HTR-8/SVneo (cell line): Measurements from ENCODE around the gene PRDM10.

Experiments used
- DNase-seq: peaks from one replicate; pipeline ENCODE4 v3.0.0; 2011; ENCODE audit warnings: low spot score, mixed read lengths; ENCODE audit not compliant: insufficient read length
- FAIRE-seq: peaks from 2 replicates; lab custom pipeline; 2011; peaks lifted over from hg19 to GRCh38; lab: Jason Lieb, UNC

The PRDM10 gene

DNA sequence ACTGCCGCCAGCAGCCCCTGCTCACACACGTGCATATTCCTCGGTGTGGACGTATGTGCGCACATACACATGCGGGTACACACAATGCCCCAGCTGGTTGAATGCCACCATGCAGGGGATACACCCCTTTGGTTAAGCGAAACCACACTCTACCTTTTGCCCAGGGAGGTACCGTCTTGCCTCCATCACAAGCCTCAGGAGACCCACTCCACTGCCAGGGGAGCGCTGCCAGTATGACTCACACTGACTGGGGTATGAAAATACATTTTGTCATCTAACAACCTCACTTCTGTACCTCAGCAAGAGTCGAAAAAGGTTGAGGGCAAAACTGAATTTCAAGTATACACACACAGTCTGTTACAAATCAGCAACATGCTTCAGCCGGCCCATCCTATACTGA, 147.5 kb downstream of the PRDM10 start:
- FAIRE-seq = no peak
- DNase-seq = no peak

DNA sequence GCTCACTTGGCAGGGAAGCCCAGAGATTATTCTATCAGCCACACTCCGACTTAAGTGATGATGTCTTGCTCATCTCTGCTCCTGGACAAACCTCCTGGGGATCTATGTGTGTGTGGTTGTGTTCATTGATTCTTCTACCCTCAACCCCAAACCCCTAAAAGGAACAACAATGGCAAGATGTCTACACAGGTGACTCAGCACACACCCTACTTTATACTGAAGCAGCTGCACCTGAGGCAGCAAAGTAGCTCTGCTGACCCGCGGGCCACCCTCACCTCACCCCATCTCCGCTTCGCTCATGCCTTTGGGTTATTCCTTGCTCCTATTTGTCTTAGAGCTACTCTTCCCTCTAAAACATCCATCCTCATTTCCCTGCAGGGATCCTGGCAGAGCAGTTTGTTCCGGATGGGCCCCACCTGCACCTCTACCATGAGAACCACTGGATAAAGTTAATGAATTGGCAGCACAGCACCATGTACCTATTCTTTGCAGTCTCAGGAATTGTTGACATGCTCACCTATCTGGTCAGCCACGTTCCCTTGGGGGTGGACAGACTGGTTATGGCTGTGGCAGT, 148.3 kb downstream of the PRDM10 start:
- DNase-seq (no peak), FAIRE-seq (no peak)

DNA sequence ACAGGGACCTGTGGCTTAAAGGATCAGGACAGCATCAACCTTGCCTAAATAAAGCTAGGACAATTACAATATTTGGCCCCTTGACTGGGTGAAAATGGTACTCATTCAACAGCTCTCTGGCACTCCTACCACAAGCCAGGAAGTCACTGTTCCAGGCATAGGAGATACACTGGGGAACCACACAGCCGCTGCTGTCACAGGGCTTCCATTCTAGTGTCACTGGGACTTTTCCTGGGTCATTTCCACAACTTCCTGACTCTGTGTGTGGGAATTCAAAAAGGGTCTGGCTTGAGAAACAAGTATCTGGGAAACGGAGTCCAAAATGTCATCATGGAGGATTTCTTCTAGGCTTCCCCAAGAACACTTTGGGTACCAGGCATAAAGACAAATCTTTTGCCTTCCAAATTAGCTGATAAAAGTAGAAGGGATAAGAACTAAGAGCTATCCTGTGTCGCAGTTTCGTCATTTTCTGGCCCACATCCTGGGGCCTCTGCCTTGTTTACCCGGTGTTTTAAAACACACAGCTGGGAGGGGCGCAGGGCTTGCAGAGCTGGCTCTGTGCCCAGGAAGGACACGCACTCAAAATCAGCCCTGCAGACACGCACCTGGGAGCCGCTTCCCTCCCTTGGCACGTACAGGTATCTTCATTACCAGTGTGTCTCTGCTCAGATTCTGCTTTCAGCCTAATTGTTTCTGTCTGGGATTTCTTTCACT, 149.0 kb downstream of the PRDM10 start:
- no peak for DNase-seq

DNA sequence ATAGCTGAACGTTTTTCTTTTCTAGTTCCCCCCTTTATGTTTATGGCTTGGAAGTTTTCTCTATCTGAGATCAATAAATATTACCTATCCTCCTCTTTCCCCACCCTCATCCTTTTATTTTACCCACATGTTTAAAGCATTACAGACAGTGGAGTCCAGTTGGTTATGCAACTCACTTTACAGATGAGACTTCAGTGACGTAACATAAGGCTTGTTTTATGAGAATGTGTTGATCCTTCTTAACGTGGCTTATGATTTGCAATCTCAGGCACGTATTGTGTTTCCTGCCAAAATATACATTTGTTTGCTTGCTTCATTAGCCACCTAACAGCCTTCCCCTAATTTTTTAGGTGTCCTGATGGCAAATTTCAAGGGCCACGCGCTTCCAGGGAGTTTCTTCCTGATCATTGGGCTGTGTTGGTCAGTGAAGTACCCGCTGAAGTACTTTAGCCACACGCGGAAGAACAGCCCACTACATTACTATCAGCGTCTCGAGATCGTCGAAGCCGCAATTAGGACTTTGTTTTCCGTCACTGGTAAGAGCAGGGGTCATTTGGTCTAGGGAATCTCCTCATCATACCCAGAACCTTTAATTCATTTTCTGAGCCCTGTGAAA, 150.4 kb downstream of the PRDM10 start:
- no peak for DNase-seq
- no peak for FAIRE-seq

More for the DNA sequence above, 149.0 kb downstream of the PRDM10 start:
- FAIRE-seq = no peak
